ENCODE measurements around the gene LINC00632.

LINC00632 gene

GRCh38 chrX:140765043-140765784 is 55.7 kb downstream of the LINC00632 start:
- DNase-seq, result peak; percentile 5

- DNase-seq, result peak; percentile 71
Measured at GRCh38 chrX:140766024-140766611, 56.6 kb downstream of the LINC00632 start.

- no peak for DNase-seq
Measured at GRCh38 chrX:140767646-140768045, 58.1 kb downstream of the LINC00632 start.

- DNase-seq, result no peak
Measured at GRCh38 chrX:140775211-140775610, 65.7 kb downstream of the LINC00632 start.

- no peak for DNase-seq
Measured at GRCh38 chrX:140776320-140776719, 66.8 kb downstream of the LINC00632 start.

- DNase-seq, result no peak
Measured at GRCh38 chrX:140794642-140795041, 85.1 kb downstream of the LINC00632 start.

- no peak for DNase-seq
Measured at GRCh38 chrX:140799216-140799615, 89.7 kb downstream of the LINC00632 start.

GRCh38 chrX:140804292-140804691 is 94.7 kb downstream of the LINC00632 start:
- DNase-seq, result no peak

GRCh38 chrX:140815868-140816267 is 106.3 kb downstream of the LINC00632 start:
- DNase-seq, result no peak

GRCh38 chrX:140817943-140818342 is 108.4 kb downstream of the LINC00632 start:
- peak; percentile 41 for DNase-seq

GRCh38 chrX:140821280-140821679 is 111.7 kb downstream of the LINC00632 start:
- no peak for DNase-seq

- peak; percentile 33 for DNase-seq
Measured at GRCh38 chrX:140822184-140822583, 112.6 kb downstream of the LINC00632 start.

GRCh38 chrX:140822861-140823260 is 113.3 kb downstream of the LINC00632 start:
- peak; percentile 16 for DNase-seq

- no peak for DNase-seq
Measured at GRCh38 chrX:140836874-140837273, 127.3 kb downstream of the LINC00632 start.

Measured in activated CD4-positive, alpha-beta T cell treated with anti-CD3 and anti-CD28 coated beads, Interleukin-2, Interleukin-6, amounts not matched to agents 100 ng/mL and 50 ng/mL, durations not matched to agents 16 hours and 8 hours (primary cell).